SK-N-SH treated with all-trans-retinoic acid at 6 μM for 48 hours (cell line): ENCODE data around the gene OR5K2.

Experiments used
- ARNTL ChIP-seq: fragments of 450-650 bp; formaldehyde crosslinking; IDR thresholded peaks from 2 replicates; pipeline ENCODE4 v1.5.0; 2020; ENCODE audit warnings: low read depth, mild to moderate bottlenecking, moderate library complexity, borderline replicate concordance
- BACH2 ChIP-seq: fragments of 250-450 bp; sonication (Bioruptor Pico); IDR thresholded peaks from 2 replicates; pipeline ENCODE4 v1.9.0; 2021; ENCODE audit warnings: mild to moderate bottlenecking, borderline replicate concordance
- CSDC2 ChIP-seq: fragments of 250-450 bp; sonication (Bioruptor Pico); IDR thresholded peaks from 2 replicates; pipeline ENCODE4 v1.5.0; 2020; ENCODE audit warnings: mild to moderate bottlenecking, moderate library complexity
- ESRRG ChIP-seq: fragments of 250-450 bp; sonication (Bioruptor Pico); IDR thresholded peaks from 2 replicates; pipeline ENCODE4 v1.6.1; 2021; ENCODE audit warnings: mild to moderate bottlenecking
- ISL1 ChIP-seq: fragments of 250-450 bp; sonication (Bioruptor Pico); IDR thresholded peaks from 2 replicates; pipeline ENCODE4 v2.1.2; 2022; ENCODE audit warnings: mild to moderate bottlenecking, moderate library complexity
- POU6F1 ChIP-seq: fragments of 250-450 bp; sonication (Bioruptor Pico); IDR thresholded peaks from 2 replicates; pipeline ENCODE4 v1.8.0; 2021; ENCODE audit warnings: low read depth, mild to moderate bottlenecking, moderate library complexity, borderline replicate concordance
- PPARA ChIP-seq: fragments of 250-450 bp; sonication (Bioruptor Pico); IDR thresholded peaks from 2 replicates; pipeline ENCODE4 v1.5.0; 2020; ENCODE audit warnings: mild to moderate bottlenecking, borderline replicate concordance
- RARB ChIP-seq: fragments of 250-450 bp; sonication (Bioruptor Pico); IDR thresholded peaks from 2 replicates; pipeline ENCODE4 v1.8.0; 2021; ENCODE audit warnings: mild to moderate bottlenecking, moderate library complexity
- TF ChIP-seq, protein P1 (sequence below): fragments of 250-450 bp; sonication (Bioruptor Pico); IDR thresholded peaks from 2 replicates; pipeline ENCODE4 v1.5.1; 2020; ENCODE audit warnings: low read depth, mild to moderate bottlenecking, moderate library complexity
- TF ChIP-seq, protein P2 (sequence below): fragments of 250-450 bp; sonication (Bioruptor Pico); IDR thresholded peaks from 2 replicates; pipeline ENCODE4 v1.8.0; 2020; ENCODE audit warnings: mild to moderate bottlenecking, moderate library complexity, borderline replicate concordance

DNA sequence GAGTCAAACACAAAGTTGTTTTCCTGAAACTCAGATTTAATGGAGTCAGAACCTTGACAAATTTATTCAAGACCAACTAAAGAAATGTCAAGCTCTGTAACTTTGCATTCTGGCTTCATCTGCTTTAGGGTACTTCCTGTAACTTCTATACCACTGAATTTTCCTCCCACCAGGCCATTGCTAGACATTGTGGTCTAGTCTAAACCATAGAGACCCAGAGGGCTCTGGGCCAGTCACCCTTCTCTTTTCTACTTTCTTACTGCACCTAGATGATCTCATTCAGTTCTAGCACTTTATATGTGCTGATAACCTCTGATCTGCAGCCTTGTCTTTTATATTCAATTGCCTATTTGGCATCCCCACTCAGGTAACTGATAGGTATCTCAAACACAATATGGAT lies 37.3 kb upstream of the OR5K2 start:
- TF ChIP-seq, protein P1, sequence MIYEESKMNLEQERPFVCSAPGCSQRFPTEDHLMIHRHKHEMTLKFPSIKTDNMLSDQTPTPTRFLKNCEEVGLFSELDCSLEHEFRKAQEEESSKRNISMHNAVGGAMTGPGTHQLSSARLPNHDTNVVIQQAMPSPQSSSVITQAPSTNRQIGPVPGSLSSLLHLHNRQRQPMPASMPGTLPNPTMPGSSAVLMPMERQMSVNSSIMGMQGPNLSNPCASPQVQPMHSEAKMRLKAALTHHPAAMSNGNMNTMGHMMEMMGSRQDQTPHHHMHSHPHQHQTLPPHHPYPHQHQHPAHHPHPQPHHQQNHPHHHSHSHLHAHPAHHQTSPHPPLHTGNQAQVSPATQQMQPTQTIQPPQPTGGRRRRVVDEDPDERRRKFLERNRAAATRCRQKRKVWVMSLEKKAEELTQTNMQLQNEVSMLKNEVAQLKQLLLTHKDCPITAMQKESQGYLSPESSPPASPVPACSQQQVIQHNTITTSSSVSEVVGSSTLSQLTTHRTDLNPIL (CRISPR knock-in tag) = no peak
- TF ChIP-seq CSDC2 (CRISPR knock-in tag) = no peak
- no peak for TF ChIP-seq RARB
- TF ChIP-seq POU6F1 (CRISPR knock-in tag) = no peak
- no peak for TF ChIP-seq PPARA (CRISPR knock-in tag)
- TF ChIP-seq ARNTL (CRISPR knock-in tag) = no peak
- no peak for TF ChIP-seq BACH2 (CRISPR knock-in tag)
- TF ChIP-seq ESRRG = no peak
- TF ChIP-seq, protein P2, sequence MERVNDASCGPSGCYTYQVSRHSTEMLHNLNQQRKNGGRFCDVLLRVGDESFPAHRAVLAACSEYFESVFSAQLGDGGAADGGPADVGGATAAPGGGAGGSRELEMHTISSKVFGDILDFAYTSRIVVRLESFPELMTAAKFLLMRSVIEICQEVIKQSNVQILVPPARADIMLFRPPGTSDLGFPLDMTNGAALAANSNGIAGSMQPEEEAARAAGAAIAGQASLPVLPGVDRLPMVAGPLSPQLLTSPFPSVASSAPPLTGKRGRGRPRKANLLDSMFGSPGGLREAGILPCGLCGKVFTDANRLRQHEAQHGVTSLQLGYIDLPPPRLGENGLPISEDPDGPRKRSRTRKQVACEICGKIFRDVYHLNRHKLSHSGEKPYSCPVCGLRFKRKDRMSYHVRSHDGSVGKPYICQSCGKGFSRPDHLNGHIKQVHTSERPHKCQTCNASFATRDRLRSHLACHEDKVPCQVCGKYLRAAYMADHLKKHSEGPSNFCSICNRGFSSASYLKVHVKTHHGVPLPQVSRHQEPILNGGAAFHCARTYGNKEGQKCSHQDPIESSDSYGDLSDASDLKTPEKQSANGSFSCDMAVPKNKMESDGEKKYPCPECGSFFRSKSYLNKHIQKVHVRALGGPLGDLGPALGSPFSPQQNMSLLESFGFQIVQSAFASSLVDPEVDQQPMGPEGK (CRISPR knock-in tag) = no peak
- no peak for TF ChIP-seq ISL1 (CRISPR knock-in tag)
